Left renal cortex interstitium (tissue), 4 donors: ENCODE data around the gene IL1RAPL2. TPM values are rescaled to one million over a fixed set of nuclear protein-coding genes. Genes with fewer than 3 reads are reported as not detected.
"Not testable (repeated sequence)": the region's sequence is repeated elsewhere in the genome, so short reads cannot be mapped to it uniquely, and the experiment has no call there.

ENCODE experiments used
- DNase-seq, 4 donors: peaks; one replicate each; pipeline ENCODE4 v3.0.0-alpha.2; 2013; ENCODE audit warnings: low read depth in 4 of 4, low spot score in 2 of 4, missing footprints in 1 of 4
- polyA plus RNA-seq, 4 donors: library from polyadenylated mRNA; unstranded; fragments of 120-200 nt; gene quantifications; one replicate each; pipeline ENCODE4 v1.2.1, GENCODE V29; 2013; ENCODE audit not compliant: insufficient read length in 4 of 4

IL1RAPL2 gene
- polyA plus RNA-seq, 4 donors, result 0.93 to 1.5 (median 1.3) TPM

DNA sequence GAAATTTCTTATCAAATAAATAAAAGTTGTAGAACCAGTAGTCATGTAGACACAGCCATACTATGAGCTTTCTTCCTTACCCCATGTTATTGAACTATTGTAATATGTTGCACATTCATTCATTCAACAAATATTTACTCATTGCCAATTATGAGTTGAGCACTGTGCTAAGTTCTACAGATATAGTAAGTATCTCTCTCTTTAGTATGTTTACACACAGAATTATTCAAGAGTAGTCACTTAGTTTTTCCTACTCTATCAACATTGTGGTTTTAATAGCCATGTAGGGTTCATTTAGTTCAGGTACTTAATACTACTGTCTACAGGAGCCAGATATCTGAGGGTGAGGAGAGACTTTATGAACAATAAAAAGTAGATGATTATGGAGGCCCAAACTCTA, 568.3 kb downstream of the IL1RAPL2 start:
- DNase-seq, result no peak

GRCh38 chrX:105136786-105137185, 570.8 kb downstream of the IL1RAPL2 start:
- DNase-seq, result no peak

DNA sequence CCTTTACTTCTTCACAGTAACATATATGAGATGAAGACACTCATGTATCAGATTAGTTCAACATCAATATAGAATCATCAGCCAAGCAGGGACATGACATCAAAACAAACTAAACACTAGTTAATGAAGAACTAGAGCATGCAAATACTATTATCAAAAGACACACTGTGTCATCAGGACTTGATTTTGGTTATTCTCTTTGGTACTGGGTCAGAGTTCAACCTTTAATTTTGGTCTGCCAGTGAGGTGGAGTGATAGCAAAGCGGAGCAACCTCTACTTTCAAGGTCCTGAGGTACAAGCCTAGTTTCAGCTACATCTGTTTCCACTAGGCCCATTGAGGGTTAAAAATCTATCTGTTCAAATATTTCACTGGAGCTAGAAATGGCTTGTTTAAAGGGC, 584.0 kb downstream of the IL1RAPL2 start:
- no peak for DNase-seq

- peak in 1 of 4 donors; percentile 4 for DNase-seq
Observed at GRCh38 chrX:105150557-105150956, 584.6 kb downstream of the IL1RAPL2 start.

DNA sequence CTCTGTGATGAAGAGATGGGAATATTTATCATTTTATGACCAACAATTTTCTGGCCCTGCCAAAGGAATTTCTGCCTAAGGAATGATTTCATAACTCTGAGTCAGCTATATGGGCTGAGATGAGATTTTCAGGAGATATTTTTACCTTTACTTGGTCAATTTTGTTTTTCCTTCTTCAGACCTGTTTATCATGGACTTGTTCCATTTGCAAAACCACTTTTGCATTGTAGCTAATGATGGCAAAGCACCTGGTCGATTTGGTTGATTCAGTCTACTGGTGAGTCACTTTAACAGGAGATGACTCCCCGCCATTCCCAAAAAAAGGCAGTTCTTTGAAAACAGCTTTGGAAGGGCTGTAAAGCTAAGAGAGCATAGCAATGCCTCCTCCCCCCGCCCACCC, 601.2 kb downstream of the IL1RAPL2 start:
- no peak for DNase-seq

DNA sequence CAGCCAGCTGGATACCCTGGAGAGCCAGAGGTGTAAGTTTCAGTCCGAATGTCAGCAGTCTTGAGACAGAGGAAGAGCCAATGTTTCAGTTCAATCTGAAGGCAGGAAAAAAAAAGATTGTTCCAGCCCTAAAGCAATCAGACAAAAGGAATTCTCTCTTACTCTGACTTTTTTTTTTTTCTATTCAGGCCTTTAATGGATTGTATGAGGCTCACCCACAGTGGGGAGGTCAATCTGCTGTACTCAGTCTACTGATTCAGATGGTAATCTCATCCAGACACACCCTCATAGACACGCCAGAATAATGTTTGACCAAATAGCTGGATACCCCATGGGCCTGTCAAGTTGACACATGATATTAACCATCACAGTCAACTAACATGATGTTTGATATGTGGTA, 602.6 kb downstream of the IL1RAPL2 start:
- DNase-seq, result no peak

DNA sequence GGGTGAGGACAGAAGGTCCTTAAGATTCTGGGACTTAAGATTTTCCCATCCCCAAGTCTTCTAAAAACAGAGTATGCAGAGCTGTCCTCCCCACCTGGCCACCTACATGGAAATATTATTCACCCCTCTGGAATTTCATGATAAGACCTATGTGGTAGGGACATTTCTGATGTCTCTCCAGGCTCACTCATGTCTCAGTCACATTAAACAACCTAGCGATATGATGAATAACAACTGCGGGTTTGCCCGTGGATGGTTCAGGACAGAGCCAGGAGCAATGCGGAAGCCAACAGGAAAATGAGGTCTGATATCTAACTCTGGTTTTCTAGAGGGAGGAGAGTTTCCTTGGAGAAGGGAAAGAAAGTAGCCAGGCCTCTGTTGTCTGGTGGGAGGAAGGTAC, 607.1 kb downstream of the IL1RAPL2 start:
- DNase-seq, result no peak

DNA sequence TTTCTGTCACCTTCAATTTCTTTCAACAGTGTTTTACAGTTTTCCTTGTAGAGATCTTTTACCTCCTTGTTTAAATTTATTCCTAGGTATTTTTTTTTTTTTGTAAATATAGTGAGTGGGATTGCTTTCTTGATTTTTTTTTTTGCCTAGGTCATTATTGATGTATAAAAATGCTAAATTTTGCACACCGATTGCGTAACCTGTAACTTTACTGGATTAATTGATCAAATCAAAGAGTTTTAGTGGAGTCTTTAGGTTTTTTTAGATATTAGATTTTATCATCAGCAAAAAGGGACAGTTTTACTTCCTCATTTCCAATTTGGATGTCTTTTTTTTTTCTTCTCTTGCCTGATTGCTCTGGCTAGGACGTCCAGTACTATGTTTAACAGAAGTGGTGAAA, 613.6 kb downstream of the IL1RAPL2 start:
- DNase-seq, result no peak

GRCh38 chrX:105189093-105189492, 623.1 kb downstream of the IL1RAPL2 start:
- DNase-seq, result no peak

DNA sequence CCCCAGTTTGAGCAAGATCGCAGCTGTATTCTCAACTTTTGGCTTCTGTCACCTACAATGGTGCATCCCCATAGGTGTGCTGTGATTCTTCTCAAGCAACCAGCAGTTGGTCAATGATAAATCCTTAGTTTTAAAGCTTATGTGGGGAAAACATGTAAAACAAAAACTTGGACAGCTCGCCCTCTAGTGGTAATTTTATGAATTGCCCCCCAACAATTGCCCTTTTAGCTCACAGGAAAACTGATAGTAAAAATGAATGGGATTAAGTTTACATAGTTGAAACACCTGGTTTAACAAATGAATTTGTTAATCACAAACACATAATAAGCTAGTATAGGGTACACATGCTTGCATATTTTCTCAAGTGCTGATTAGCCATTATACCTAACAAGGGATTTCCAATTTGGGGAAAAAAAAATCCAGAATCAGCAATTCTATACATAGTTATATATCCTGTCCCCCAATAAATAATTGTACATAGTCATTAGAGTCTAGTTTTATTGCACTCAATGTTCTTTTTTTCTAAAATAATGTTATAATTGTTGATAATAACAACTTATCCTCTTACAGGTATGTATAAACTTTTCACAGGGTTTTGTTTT, 624.4 kb downstream of the IL1RAPL2 start:
- DNase-seq, result peak in 1 of 4 donors; percentile 7

DNA sequence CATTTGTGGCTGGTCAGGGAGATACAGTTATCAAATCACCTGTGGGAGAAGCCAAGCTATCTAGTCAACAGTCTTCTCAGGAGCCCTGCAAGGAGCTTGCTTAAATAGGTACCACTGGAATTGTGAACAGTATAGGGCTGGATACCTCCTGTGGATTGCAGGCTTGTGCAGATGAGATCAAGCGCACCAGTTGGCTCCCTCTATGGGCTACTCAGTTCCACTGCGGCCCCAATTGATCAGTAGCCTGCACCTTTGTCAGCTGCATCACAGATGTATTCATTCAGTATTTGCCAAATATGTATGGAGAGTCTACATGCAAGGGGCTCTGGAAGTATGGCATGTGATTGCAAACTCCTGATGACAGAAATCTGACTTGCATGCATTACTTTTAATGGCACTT, 625.9 kb downstream of the IL1RAPL2 start:
- no peak for DNase-seq

DNA sequence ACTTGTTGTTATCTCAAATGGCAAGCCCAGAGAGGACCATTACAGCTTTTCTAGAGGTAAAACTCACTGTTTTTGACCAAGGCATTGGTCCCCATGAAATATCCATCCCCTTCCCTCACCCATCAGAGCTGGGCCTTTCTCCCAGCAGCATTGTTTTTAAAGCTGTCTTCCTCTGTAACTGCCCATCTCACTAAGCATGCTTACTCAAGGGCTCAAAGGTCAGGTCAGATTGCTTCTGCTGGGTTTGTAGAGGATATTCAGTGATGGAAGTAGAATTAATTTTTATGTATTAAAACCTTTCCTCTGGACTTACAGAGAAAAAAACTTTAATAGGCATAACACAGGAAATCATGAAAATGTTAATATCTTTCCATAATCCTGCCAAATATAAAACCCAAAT, 643.4 kb downstream of the IL1RAPL2 start:
- no peak for DNase-seq

- no peak for DNase-seq
Observed at GRCh38 chrX:105210258-105210657, 644.3 kb downstream of the IL1RAPL2 start.

- DNase-seq, result no peak
Observed at GRCh38 chrX:105211066-105211575, 645.1 kb downstream of the IL1RAPL2 start.

GRCh38 chrX:105219454-105220401, 653.7 kb downstream of the IL1RAPL2 start:
- no peak for DNase-seq

GRCh38 chrX:105220636-105221035, 654.6 kb downstream of the IL1RAPL2 start, which contains the start of gene TEX13A:
Gene TEX13A, minus strand, starts transcription at chrX:105220694. Its CDS starts 297 bp downstream, at chrX:105220397.
- DNase-seq, result no peak

DNA sequence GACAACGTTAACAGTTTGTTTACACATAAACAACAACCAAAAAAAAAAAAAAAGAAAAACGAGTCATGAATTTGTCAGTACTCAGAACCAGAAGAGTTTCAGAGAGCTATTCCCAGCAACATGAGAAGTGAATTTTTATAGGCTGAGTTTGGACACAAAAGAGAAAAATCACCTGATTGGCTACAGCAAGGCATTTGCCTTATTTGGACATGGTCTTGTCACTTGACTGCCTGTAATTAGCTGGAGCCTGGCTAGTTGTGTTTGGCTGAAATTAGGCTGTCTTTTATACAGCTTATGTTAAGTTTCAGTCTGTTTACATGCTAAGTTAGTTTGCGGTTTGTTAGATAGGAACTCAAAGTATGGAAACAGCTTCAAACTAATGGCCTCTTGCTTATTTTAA, 655.4 kb downstream of the IL1RAPL2 start:
- DNase-seq, result no peak

GRCh38 chrX:105226499-105226898, 660.5 kb downstream of the IL1RAPL2 start:
- no peak for DNase-seq

DNA sequence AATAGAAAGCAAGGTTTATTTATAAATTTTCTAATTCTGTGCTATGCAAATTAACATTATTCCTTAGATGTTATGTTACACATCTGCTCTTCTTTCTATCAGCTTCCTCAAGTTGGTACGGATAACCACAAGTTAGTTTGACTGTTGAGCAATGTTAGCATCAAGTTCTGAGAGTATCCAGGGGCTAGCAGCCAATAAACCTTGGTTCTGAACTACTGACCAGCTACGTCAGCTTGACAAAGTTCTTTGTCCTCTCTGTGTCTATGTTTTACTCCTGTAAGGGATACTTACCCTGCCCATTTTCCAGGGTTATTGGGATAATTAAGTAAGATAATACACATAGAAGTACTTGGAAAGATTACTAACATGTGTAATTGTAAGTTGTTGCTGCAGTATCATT, 662.6 kb downstream of the IL1RAPL2 start:
- DNase-seq, result no peak

DNA sequence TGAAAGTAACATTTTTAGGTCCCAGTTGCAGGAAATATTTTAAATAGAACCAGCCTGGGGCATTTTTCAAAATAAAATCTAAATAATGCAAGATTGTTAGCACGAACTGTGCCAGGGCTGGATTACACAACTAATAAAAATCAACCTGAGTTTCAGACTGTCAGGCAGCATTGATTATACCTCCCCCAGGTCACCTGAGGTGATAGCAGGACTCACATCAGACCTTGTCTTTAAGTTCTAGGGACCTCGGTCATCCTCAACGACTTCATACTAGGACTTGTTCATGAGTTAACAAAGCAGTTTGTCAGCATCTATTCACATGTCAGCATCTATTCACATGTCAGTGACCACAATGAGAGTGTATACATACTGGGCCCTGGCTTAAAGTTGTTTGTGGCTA, 663.1 kb downstream of the IL1RAPL2 start:
- DNase-seq, result no peak

- DNase-seq, result not testable (repeated sequence)
Observed at GRCh38 chrX:105237407-105237806, 671.4 kb downstream of the IL1RAPL2 start.

GRCh38 chrX:105241056-105241455, 675.1 kb downstream of the IL1RAPL2 start:
- DNase-seq, result no peak
